ENCODE data around the gene TECPR2. TPM values are rescaled to one million over a fixed set of nuclear protein-coding genes. Genes with fewer than 3 reads are reported as not detected.

TECPR2 gene
- total RNA-seq, 3 donors from 2014 or later = 19.8 to 25.2 (median 19.9) TPM

- no peak for DNase-seq (ENCODE audit: low spot score in 2 of 2)
- intact Hi-C loops (cut with DNase I; ENCODE audit: low total_unique reads) = no loop called here
- TF ChIP-seq POLR2AphosphoS5 (IDR thresholded peaks at IDR 0.05) (no peak), POLR2A (IDR thresholded peaks at IDR 0.05) (no peak)
- TF ChIP-seq, protein P1, sequence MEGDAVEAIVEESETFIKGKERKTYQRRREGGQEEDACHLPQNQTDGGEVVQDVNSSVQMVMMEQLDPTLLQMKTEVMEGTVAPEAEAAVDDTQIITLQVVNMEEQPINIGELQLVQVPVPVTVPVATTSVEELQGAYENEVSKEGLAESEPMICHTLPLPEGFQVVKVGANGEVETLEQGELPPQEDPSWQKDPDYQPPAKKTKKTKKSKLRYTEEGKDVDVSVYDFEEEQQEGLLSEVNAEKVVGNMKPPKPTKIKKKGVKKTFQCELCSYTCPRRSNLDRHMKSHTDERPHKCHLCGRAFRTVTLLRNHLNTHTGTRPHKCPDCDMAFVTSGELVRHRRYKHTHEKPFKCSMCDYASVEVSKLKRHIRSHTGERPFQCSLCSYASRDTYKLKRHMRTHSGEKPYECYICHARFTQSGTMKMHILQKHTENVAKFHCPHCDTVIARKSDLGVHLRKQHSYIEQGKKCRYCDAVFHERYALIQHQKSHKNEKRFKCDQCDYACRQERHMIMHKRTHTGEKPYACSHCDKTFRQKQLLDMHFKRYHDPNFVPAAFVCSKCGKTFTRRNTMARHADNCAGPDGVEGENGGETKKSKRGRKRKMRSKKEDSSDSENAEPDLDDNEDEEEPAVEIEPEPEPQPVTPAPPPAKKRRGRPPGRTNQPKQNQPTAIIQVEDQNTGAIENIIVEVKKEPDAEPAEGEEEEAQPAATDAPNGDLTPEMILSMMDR (IDR thresholded peaks at IDR 0.05) = no peak
- Histone ChIP-seq H3K27me3 (no peaks in the 10 kb centered on the region), H3K4me3 (no peak overlapping the region), H3K9me3 (no peaks in the 10 kb centered on the region), H3K36me3 (no peaks in the 10 kb centered on the region), H3K27ac (no peak overlapping the region), H3K4me1 (no peaks in the 10 kb centered on the region)
Observed at GRCh38 chr14:102418853-102419240, 56.1 kb downstream of the TECPR2 start.

DNA sequence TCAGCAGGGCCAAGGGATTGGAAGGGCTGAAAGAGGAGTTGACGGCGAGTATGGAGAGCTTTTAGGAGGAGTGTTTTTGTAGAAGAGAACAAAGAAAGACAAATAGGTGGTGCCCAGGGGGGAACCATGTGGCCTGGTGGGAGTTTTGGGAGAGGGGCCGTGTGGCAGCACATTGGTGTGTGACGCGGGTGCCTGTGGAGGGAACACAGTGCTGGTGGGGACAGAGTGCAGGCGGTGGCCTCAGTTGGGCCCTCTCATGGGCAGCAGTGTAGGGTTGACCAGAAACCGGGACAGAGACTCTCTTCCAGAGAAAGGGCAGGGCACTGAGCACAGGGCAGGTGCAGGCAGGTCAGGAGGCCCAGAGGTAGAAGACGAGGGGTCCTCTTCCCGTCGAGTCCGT is 56.5 kb downstream of the TECPR2 start:
- TF ChIP-seq POLR2AphosphoS5 (IDR thresholded peaks at IDR 0.05) (no peak), POLR2A (IDR thresholded peaks at IDR 0.05) (no peak)
- TF ChIP-seq, protein P1 (IDR thresholded peaks at IDR 0.05) = no peak
- intact Hi-C loops (cut with DNase I; ENCODE audit: low total_unique reads) = no loop called here

GRCh38 chr14:102419716-102420115 is 57.0 kb downstream of the TECPR2 start:
- no peaks in the 10 kb centered on the region for H3K27me3 ChIP-seq
- DNase-seq (ENCODE audit: low spot score in 2 of 2) = no peak
- TF ChIP-seq, protein P1 (IDR thresholded peaks at IDR 0.05) = no peak
- H3K9me3 ChIP-seq = no peaks in the 10 kb centered on the region
- H3K36me3 ChIP-seq = no peaks in the 10 kb centered on the region
- H3K4me1 ChIP-seq = no peaks in the 10 kb centered on the region
- intact Hi-C loops (cut with DNase I; ENCODE audit: low total_unique reads) = no loop called here
- no peak overlapping the region for H3K27ac ChIP-seq
- no peak overlapping the region for H3K4me3 ChIP-seq

More for the DNA sequence above, 56.5 kb downstream of the TECPR2 start:
- H3K4me1 ChIP-seq = no peaks in the 10 kb centered on the region
- no peak overlapping the region for H3K27ac ChIP-seq
- no peak for DNase-seq (ENCODE audit: low spot score in 2 of 2)
- H3K4me3 ChIP-seq = no peak overlapping the region
- no peaks in the 10 kb centered on the region for H3K9me3 ChIP-seq
- no peaks in the 10 kb centered on the region for H3K27me3 ChIP-seq
- no peaks in the 10 kb centered on the region for H3K36me3 ChIP-seq

- Histone ChIP-seq H3K4me1 (no peaks in the 10 kb centered on the region), H3K9me3 (no peaks in the 10 kb centered on the region), H3K36me3 (no peaks in the 10 kb centered on the region), H3K27me3 (no peaks in the 10 kb centered on the region), H3K4me3 (no peak overlapping the region), H3K27ac (no peak overlapping the region)
- TF ChIP-seq POLR2A (IDR thresholded peaks at IDR 0.05) (no peak), POLR2AphosphoS5 (IDR thresholded peaks at IDR 0.05) (no peak)
- TF ChIP-seq, protein P1 (IDR thresholded peaks at IDR 0.05) = no peak
- intact Hi-C loops (cut with DNase I; ENCODE audit: low total_unique reads) = no loop called here
- DNase-seq (ENCODE audit: low spot score in 2 of 2) = no peak
Observed at GRCh38 chr14:102421411-102422057, 58.8 kb downstream of the TECPR2 start.

- TF ChIP-seq POLR2AphosphoS5 (IDR thresholded peaks at IDR 0.05) = no peak
- TF ChIP-seq, protein P1 (IDR thresholded peaks at IDR 0.05) = no peak
- H3K27ac ChIP-seq = no peak overlapping the region
- no peak for DNase-seq (ENCODE audit: low spot score in 2 of 2)
Observed at GRCh38 chr14:102424520-102424919, 61.8 kb downstream of the TECPR2 start.

More at GRCh38 chr14:102424520-102424919, 61.8 kb downstream of the TECPR2 start:
- H3K36me3 ChIP-seq = no peaks in the 10 kb centered on the region
- no peak overlapping the region for H3K4me3 ChIP-seq
- intact Hi-C loops (cut with DNase I; ENCODE audit: low total_unique reads) = no loop called here
- H3K9me3 ChIP-seq = no peaks in the 10 kb centered on the region
- no peaks in the 10 kb centered on the region for H3K27me3 ChIP-seq
- H3K4me1 ChIP-seq = no peaks in the 10 kb centered on the region

Measured in breast epithelium (tissue), 4 donors.